OCI-LY7 (cell line): ENCODE measurements around the gene UBE3A.

Experiments
- EZH2phosphoT487 ChIP-seq: fragments of 200-600 bp; sonication (generic); IDR thresholded peaks from 2 replicates; pipeline ENCODE4 v1.6.1; 2018; ENCODE audit warnings: low read depth, borderline replicate concordance, mild to moderate bottlenecking, mixed run types, antibody characterized with exemption, low read length, moderate library complexity, mixed read lengths
- TF ChIP-seq, protein P1 (sequence below): fragments of 200-600 bp; sonication (generic); conservative IDR thresholded peaks from 2 replicates; pipeline ENCODE4 v1.5.1; 2014; ENCODE audit warnings: mild to moderate bottlenecking, antibody characterized with exemption, low read length, moderate library complexity, mixed read lengths

- TF ChIP-seq, protein P1, sequence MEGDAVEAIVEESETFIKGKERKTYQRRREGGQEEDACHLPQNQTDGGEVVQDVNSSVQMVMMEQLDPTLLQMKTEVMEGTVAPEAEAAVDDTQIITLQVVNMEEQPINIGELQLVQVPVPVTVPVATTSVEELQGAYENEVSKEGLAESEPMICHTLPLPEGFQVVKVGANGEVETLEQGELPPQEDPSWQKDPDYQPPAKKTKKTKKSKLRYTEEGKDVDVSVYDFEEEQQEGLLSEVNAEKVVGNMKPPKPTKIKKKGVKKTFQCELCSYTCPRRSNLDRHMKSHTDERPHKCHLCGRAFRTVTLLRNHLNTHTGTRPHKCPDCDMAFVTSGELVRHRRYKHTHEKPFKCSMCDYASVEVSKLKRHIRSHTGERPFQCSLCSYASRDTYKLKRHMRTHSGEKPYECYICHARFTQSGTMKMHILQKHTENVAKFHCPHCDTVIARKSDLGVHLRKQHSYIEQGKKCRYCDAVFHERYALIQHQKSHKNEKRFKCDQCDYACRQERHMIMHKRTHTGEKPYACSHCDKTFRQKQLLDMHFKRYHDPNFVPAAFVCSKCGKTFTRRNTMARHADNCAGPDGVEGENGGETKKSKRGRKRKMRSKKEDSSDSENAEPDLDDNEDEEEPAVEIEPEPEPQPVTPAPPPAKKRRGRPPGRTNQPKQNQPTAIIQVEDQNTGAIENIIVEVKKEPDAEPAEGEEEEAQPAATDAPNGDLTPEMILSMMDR: no peak
- TF ChIP-seq EZH2phosphoT487: no peak
Measured at GRCh38 chr15:25456196-25456595, 17.4 kb upstream of the UBE3A start.
